ENCODE measurements around the gene EBF3. TPM values are rescaled to one million over a fixed set of nuclear protein-coding genes. Genes with fewer than 3 reads are reported as not detected.

Gene EBF3
- total and polyA plus RNA-seq, 2 donors (not counting 3 experiments of a cell fraction or from before 2014, with no cell fraction given), result 0.92 to 2.7 TPM

DNA sequence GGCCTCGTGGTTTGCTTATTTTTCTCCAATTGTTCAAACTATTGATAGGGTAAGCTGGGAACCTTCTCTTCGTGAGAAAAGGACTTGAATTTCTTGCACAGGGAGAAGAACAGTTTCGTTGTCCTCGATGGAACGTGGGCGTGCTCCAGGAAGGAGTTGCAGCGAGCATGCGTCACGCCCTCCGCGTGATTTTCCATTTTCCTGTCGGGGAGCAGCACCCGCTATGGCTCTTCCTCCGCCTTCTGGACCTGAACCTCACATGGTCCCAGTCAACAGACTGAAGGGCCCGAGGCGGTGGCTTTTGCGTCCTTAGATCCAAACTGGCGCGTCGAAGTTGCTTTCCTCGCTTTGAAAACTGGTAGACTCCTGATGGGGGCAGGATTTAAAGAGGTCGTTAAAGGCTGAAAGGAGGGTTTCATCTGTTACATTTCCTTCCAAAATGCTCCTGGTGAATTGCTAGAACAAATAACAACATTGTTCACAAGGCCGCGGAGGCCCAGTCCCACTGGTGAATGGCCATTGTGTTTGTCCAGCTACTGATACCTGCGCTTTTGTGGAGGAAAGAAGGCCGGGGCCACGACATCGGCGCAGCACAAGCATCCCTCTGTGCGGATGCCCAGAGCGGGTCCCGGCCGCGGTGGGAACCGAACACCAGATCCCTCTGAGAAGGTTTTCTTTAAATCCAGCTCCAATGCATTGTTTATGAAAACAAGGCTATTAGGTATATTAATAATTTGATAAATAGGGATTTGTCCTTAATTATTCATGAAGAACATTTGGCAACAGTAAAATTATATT is 75.9 kb downstream of the EBF3 start:
- no peak overlapping the region for H3K27ac ChIP-seq (ENCODE audit: insufficient read depth, low read depth, low read length)
- FAIRE-seq, result no peak
- no peak for DNase-seq (ENCODE audit: low read depth, low spot score)
- no peak overlapping the region for H3K4me2 ChIP-seq (ENCODE audit: insufficient read depth, low read length)
- TF ChIP-seq, protein P1, sequence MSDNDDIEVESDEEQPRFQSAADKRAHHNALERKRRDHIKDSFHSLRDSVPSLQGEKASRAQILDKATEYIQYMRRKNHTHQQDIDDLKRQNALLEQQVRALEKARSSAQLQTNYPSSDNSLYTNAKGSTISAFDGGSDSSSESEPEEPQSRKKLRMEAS (IDR thresholded peaks at IDR 0.05; ENCODE audit: insufficient read depth, insufficient read length), result no peak
- TF ChIP-seq GATA2 (IDR thresholded peaks at IDR 0.05; ENCODE audit: insufficient read depth, insufficient read length, low read depth, low read length) (no peak), JUN (IDR thresholded peaks at IDR 0.05; ENCODE audit: borderline replicate concordance, insufficient read depth, insufficient read length, low read depth) (no peak), POLR2A (IDR thresholded peaks at IDR 0.05; ENCODE audit: low read depth, low read length) (no peak), FOS (IDR thresholded peaks at IDR 0.05; ENCODE audit: borderline replicate concordance, insufficient read depth, low read length) (no peak), POLR2AphosphoS5 (IDR thresholded peaks at IDR 0.05; ENCODE audit: insufficient read depth, low read depth, low read length) (no peak), MYC (IDR thresholded peaks at IDR 0.05; ENCODE audit: low read depth, low read length) (no peak), EZH2 (IDR thresholded peaks at IDR 0.05; ENCODE audit: borderline replicate concordance, low read depth, low read length, severe bottlenecking) (no peak)
- TF ChIP-seq, protein P2, sequence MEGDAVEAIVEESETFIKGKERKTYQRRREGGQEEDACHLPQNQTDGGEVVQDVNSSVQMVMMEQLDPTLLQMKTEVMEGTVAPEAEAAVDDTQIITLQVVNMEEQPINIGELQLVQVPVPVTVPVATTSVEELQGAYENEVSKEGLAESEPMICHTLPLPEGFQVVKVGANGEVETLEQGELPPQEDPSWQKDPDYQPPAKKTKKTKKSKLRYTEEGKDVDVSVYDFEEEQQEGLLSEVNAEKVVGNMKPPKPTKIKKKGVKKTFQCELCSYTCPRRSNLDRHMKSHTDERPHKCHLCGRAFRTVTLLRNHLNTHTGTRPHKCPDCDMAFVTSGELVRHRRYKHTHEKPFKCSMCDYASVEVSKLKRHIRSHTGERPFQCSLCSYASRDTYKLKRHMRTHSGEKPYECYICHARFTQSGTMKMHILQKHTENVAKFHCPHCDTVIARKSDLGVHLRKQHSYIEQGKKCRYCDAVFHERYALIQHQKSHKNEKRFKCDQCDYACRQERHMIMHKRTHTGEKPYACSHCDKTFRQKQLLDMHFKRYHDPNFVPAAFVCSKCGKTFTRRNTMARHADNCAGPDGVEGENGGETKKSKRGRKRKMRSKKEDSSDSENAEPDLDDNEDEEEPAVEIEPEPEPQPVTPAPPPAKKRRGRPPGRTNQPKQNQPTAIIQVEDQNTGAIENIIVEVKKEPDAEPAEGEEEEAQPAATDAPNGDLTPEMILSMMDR (IDR thresholded peaks at IDR 0.05; ENCODE audit: extremely low read depth in 1 of 2, insufficient read depth in 1 of 2, low read depth in 1 of 2, low read length in 2 of 2), result no peak
- CTCF ChIA-PET, result interaction anchor here (0.6 kb wide), 1 partner anchor 34 kb away, joined by 3 read pairs; no protein-coding TSS in a partner anchor
- H3K4me3 ChIP-seq (replicated peaks in 1 of 3; ENCODE audit: insufficient read depth in 1 of 3, low read depth in 1 of 3, low read length in 3 of 3), result no peak overlapping the region
- H3K4me1 ChIP-seq (ENCODE audit: control insufficient read depth, extremely low read depth, insufficient read depth, low read length), result no peaks in the 10 kb centered on the region
- no TSS peak for BruUV-seq (replicated peaks)
- dilution Hi-C loops (cut with MboI; ENCODE audit: extremely low pct_ligation_motif_present, low sequenced_read_pairs), result no loop called here
- no peaks in the 10 kb centered on the region for H4K20me1 ChIP-seq (replicated peaks; ENCODE audit: control insufficient read depth, extremely low read depth, insufficient read depth, low read length)
- H3K79me2 ChIP-seq (ENCODE audit: control insufficient read depth, insufficient read depth, low read length), result no peaks in the 10 kb centered on the region
- no peaks in the 10 kb centered on the region for H3K36me3 ChIP-seq (ENCODE audit: control insufficient read depth in 2 of 2, extremely low read depth in 1 of 2, insufficient read depth in 2 of 2, low read length in 2 of 2)
- H3K9me1 ChIP-seq (replicated peaks; ENCODE audit: control insufficient read depth, extremely low read depth, insufficient read depth, low read length), result no peaks in the 10 kb centered on the region
- H2AFZ ChIP-seq (ENCODE audit: low read depth, low read length), result no peak overlapping the region
- POLR2A ChIA-PET, result no interaction called here
- intact Hi-C loops (cut with micrococcal nuclease), result loop anchor here (2.0 kb wide), 2 partner anchors 239 to 857 kb away; no protein-coding TSS in a partner anchor
- no peaks in the 10 kb centered on the region for H3K27me3 ChIP-seq (ENCODE audit: control insufficient read depth in 2 of 2, insufficient read depth in 2 of 2, low read length in 2 of 2)
- no peak overlapping the region for H3K9ac ChIP-seq (replicated peaks; ENCODE audit: extremely low read depth, insufficient read depth, low read length)
- H3K9me3 ChIP-seq (replicated peaks; ENCODE audit: control insufficient read depth, insufficient read depth, low read length), result no peaks in the 10 kb centered on the region
